Activated T-helper 17 cell treated with anti-CD3 and anti-CD28 coated beads, Interleukin-2, amount 50 U/mL, for 72 hours (primary cell): Measurements from ENCODE around the gene PRKCH. TPM values are rescaled to one million over a fixed set of nuclear protein-coding genes. Genes with fewer than 3 reads are reported as not detected.
"Not testable (repeated sequence)": the region's sequence is repeated elsewhere in the genome, so short reads cannot be mapped to it uniquely, and the experiment has no call there.

Source experiments
- ATAC-seq: fragments of 150-1000 bp; cut with Tn5 transposase; replicated peaks from 2 replicates; pipeline ENCODE4 v1.10.0; 2021; ENCODE audit warnings: mild to moderate bottlenecking, moderate library complexity
- H3K27ac Mint-ChIP-seq: one replicate; pipeline ENCODE4 v1.8.0; 2022; ENCODE audit warnings: mixed read lengths
- H3K27me3 Mint-ChIP-seq: one replicate; pipeline ENCODE4 v1.8.0; 2022; ENCODE audit warnings: mixed read lengths
- H3K36me3 Mint-ChIP-seq: one replicate; pipeline ENCODE4 v1.8.0; 2022; ENCODE audit warnings: low read depth, mild to moderate bottlenecking, mixed read lengths
- H3K4me1 Mint-ChIP-seq: one replicate; pipeline ENCODE4 v1.8.0; 2022; ENCODE audit warnings: mixed read lengths
- H3K4me3 Mint-ChIP-seq: one replicate; pipeline ENCODE4 v1.8.0; 2022; ENCODE audit warnings: mild to moderate bottlenecking, mixed read lengths
- H3K9me3 Mint-ChIP-seq: one replicate; pipeline ENCODE4 v1.8.0; 2022; ENCODE audit warnings: mixed read lengths
- total RNA-seq, 2 donors: library from RNA; stranded (reverse); gene quantifications; one replicate each; pipeline ENCODE4 v1.2.3, GENCODE V29; 2022

PRKCH gene
- total RNA-seq, 2 donors from 2014 or later = 127 to 148 TPM

DNA sequence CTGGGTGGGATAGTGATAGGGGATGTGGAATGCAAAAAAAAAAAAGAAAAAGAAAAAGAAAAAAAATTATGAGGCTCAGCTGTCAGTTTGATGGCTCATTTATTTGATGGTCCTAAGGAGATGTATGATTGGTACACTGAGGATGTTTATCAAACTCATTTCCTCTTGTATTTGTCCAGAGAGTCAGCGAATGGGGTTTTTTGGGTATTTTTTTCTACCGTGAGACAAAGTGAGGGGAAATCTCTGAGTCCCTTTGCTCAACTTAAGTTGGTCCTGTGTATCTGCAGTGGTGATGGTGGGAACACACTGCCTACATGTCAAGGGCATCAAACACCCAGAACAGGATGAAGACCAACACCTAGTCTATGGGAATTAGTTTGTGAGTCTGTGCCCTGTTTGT, 197.0 kb downstream of the PRKCH start:
- Mint-ChIP-seq H3K36me3 (peaks cover 98% of the 10 kb centered on the region), H3K9me3 (no peaks in the 10 kb centered on the region), H3K4me3 (peak overlapping the region; percentile 68), H3K27me3 (no peaks in the 10 kb centered on the region), H3K27ac (peak overlapping the region; percentile 82), H3K4me1 (peaks cover 51% of the 10 kb centered on the region)
- ATAC-seq = peak; percentile 78

DNA sequence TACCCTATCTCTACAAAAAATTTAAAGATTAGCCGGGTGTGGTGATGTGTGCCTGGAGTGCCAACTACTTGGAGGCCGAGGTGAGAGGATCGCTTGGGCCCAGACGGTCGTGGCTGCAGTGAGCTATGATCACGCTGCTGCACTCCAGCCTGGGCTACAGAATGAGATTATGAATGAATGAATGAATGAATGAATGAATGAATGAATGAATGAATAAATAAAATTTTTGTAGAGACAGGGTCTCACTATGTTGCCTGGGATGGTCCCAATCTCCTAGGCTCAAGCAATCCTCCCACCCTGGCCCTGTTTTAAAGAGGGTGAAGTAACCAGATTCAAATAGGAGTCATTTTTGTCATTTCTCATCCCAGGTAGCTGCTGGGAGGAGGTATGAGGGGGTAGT, 197.7 kb downstream of the PRKCH start:
- Mint-ChIP-seq H3K9me3 (no peaks in the 10 kb centered on the region), H3K27me3 (no peaks in the 10 kb centered on the region), H3K36me3 (peaks cover 95% of the 10 kb centered on the region), H3K4me3 (peak overlapping the region; percentile 68), H3K4me1 (peaks cover 58% of the 10 kb centered on the region), H3K27ac (peak overlapping the region; percentile 82)
- ATAC-seq = no peak

DNA sequence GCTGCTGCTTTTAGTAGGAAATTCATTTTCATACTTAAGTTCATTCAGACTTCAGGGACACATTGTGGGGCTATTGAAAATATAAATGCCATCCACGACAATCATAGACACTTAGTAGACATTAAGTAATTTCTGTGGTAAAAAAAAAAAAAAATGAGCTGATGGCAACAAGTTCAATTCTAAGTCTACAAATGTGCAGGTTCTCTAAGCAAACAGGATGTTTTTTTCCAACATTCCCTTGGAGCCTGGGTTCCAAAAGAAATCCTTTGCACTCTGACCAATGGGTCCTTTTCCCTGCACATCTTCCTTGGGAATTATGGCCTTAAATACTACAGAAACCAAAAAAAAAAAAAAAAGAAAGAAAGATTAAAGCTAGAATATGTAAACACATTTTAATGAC, 198.4 kb downstream of the PRKCH start:
- Mint-ChIP-seq H3K9me3 (no peaks in the 10 kb centered on the region), H3K27me3 (no peaks in the 10 kb centered on the region), H3K27ac (peak overlapping the region; percentile 82), H3K4me1 (peaks cover 60% of the 10 kb centered on the region), H3K4me3 (peak overlapping the region; percentile 68), H3K36me3 (peaks cover 94% of the 10 kb centered on the region)
- ATAC-seq = no peak

DNA sequence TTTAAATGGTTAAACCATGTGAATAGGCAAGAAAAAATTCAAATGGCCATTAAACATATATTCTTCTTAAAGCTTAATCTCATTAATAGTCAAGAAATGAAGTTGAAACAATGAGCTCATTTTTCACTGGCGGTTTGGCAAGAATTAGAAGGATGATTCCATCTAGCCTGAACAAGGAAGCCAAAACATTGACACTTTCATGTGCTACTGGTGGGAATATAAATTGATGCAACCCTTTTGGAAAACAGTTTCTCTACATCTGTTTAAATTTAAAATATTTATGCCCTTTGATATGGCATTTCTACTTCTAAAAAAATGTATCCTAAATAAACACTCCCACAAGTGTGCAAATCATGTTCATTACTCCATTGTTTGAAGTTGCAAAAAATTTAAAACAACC, 199.2 kb downstream of the PRKCH start:
- peaks cover 94% of the 10 kb centered on the region for H3K36me3 Mint-ChIP-seq
- no peak for ATAC-seq
- peak overlapping the region; percentile 82 for H3K27ac Mint-ChIP-seq
- H3K4me3 Mint-ChIP-seq = peak overlapping the region; percentile 68
- H3K9me3 Mint-ChIP-seq = no peaks in the 10 kb centered on the region
- H3K4me1 Mint-ChIP-seq = peaks cover 65% of the 10 kb centered on the region
- H3K27me3 Mint-ChIP-seq = no peaks in the 10 kb centered on the region

- Mint-ChIP-seq H3K4me3 (peak overlapping the region; percentile 86), H3K9me3 (no peaks in the 10 kb centered on the region), H3K27ac (peak overlapping the region; percentile 19), H3K36me3 (peaks cover 94% of the 10 kb centered on the region), H3K27me3 (no peaks in the 10 kb centered on the region), H3K4me1 (peaks cover 62% of the 10 kb centered on the region)
- ATAC-seq = no peak
These were observed 200.4 kb downstream of the PRKCH start for GRCh38 chr14:61521773-61522172.

DNA sequence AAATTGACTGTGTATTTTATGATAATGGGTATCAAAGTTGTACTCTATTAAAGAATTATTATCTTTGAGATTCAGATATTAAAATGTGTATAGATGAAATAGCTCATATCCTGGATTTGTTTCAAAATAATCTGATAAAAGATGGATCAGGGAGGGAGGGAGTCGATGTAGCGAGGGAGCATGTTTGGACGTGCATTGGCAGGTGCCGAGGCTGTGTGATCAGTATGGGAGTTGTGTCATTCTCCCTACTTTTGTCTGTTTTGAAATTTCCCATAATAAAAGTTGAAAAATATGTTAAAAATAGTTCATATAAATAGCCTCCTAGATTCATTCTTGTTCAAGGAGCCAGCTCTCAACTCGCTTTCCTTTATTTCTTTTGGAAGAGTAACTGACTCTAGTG, 202.4 kb downstream of the PRKCH start:
- no peaks in the 10 kb centered on the region for H3K27me3 Mint-ChIP-seq
- H3K36me3 Mint-ChIP-seq = peaks cover 95% of the 10 kb centered on the region
- H3K9me3 Mint-ChIP-seq = no peaks in the 10 kb centered on the region
- peak overlapping the region; percentile 92 for H3K27ac Mint-ChIP-seq
- peak overlapping the region; percentile 86 for H3K4me3 Mint-ChIP-seq
- peaks cover 64% of the 10 kb centered on the region for H3K4me1 Mint-ChIP-seq
- ATAC-seq = no peak

DNA sequence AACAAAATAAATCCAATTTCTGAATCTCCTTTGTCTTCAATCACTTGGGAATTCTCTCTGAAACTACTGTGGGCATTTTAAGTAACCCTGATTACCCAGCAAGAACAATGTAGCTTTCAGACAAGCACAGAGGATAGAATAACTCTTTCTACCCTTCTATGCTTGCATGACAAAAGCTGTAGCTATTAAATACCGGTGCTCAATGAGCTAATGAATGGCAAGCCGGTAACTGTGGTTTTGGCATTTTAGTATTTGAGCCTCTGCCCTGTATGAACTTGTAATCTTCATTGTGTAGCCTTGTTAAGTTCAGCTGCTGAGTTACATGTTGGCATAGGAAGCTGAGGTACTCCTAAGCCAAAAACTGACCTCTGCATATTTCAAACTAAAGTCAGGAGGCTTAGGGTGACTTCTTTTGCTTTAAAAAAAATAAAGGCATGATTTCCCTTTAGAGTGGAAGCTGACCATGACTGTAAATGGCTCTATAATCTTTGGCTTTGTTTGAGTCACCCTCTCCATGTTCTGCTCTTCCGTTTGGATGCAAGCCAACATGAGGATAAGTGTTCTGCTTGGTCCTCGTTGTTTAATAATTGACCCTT, 202.9 kb downstream of the PRKCH start:
- peaks cover 68% of the 10 kb centered on the region for H3K4me1 Mint-ChIP-seq
- peak overlapping the region; percentile 86 for H3K4me3 Mint-ChIP-seq
- peaks cover 95% of the 10 kb centered on the region for H3K36me3 Mint-ChIP-seq
- H3K27ac Mint-ChIP-seq = peak overlapping the region; percentile 92
- H3K9me3 Mint-ChIP-seq = no peaks in the 10 kb centered on the region
- H3K27me3 Mint-ChIP-seq = no peaks in the 10 kb centered on the region
- no peak for ATAC-seq

DNA sequence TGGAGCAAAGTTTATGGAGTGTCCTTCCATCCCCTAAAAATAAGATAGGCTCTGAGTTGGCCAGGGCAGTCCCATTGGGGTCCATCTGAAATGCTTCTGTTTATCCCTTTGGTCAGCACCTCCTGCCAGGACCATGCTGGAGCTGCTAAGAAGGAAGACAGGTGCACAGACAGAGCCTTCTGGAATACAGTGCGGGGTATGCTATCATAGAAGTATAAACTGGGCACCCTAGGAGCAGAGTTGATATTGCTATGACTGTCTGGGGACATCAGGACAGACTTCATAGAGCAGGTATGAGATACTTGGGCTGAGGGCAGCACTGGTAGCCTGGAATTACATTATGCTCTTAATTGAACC, 203.5 kb downstream of the PRKCH start:
- Mint-ChIP-seq H3K27me3 (no peaks in the 10 kb centered on the region), H3K27ac (peak overlapping the region; percentile 92), H3K36me3 (peaks cover 93% of the 10 kb centered on the region), H3K9me3 (no peaks in the 10 kb centered on the region), H3K4me3 (peak overlapping the region; percentile 86), H3K4me1 (peaks cover 68% of the 10 kb centered on the region)
- no peak for ATAC-seq

GRCh38 chr14:61525293-61526011, 204.1 kb downstream of the PRKCH start:
- Mint-ChIP-seq H3K27me3 (no peaks in the 10 kb centered on the region), H3K36me3 (peaks cover 93% of the 10 kb centered on the region)
- ATAC-seq = peak; percentile 82

GRCh38 chr14:61526405-61527312, 205.3 kb downstream of the PRKCH start:
- H3K4me3 Mint-ChIP-seq = peak overlapping the region; percentile 86

More at GRCh38 chr14:61525293-61526011, 204.1 kb downstream of the PRKCH start:
- H3K4me3 Mint-ChIP-seq = peak overlapping the region; percentile 86
- H3K4me1 Mint-ChIP-seq = peaks cover 73% of the 10 kb centered on the region
- no peaks in the 10 kb centered on the region for H3K9me3 Mint-ChIP-seq
- H3K27ac Mint-ChIP-seq = peak overlapping the region; percentile 92

DNA sequence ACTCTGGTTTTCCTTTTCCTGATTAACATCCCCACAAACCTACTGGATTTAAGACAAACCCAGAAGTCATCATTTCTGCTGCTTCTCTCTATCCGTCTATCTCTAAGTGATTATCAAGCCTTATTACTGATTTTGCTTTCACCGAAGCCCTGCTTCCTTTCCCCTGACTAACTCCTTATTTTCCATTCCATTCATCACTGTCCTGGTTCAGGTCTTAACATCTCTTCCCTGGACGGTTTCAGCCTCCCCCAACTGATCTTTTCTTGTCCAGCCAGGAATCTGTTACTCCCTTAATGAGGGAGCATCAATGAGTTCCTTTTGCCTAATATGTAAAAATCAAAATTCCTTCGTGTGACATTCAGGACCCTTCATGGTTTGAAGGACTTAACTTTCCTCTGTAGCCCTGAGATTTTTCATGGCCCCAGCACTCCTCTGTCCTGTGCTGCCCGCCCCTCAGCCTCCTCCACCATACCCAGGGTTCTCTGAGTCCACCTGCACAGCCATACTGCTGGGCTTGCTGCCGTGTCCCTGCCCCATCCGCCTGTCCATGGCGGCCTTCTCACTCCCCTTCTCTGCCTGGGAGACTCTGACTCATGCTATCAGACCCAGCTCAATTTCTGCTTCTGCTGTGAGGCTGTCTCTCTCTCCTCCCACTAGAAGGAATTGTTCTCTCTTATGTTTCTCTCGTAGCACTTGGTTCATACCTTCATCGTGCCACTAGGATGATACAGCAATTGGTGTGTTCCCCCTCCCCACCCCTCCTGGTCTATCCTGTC, 206.1 kb downstream of the PRKCH start:
- H3K4me3 Mint-ChIP-seq = peak overlapping the region; percentile 86
- H3K36me3 Mint-ChIP-seq = peaks cover 93% of the 10 kb centered on the region
- H3K4me1 Mint-ChIP-seq = peaks cover 74% of the 10 kb centered on the region

More at GRCh38 chr14:61526405-61527312, 205.3 kb downstream of the PRKCH start:
- H3K4me1 Mint-ChIP-seq = peaks cover 83% of the 10 kb centered on the region
- H3K9me3 Mint-ChIP-seq = no peaks in the 10 kb centered on the region
- H3K27ac Mint-ChIP-seq = peak overlapping the region; percentile 92
- ATAC-seq = no peak
- peaks cover 93% of the 10 kb centered on the region for H3K36me3 Mint-ChIP-seq
- no peaks in the 10 kb centered on the region for H3K27me3 Mint-ChIP-seq

GRCh38 chr14:61528591-61529021, 207.2 kb downstream of the PRKCH start:
- H3K4me1 Mint-ChIP-seq = peaks cover 77% of the 10 kb centered on the region
- peak overlapping the region; percentile 92 for H3K27ac Mint-ChIP-seq
- peaks cover 97% of the 10 kb centered on the region for H3K36me3 Mint-ChIP-seq
- H3K27me3 Mint-ChIP-seq = no peaks in the 10 kb centered on the region
- no peaks in the 10 kb centered on the region for H3K9me3 Mint-ChIP-seq
- peak overlapping the region; percentile 86 for H3K4me3 Mint-ChIP-seq
- ATAC-seq = peak; percentile 63

More for the DNA sequence above, 206.1 kb downstream of the PRKCH start:
- Mint-ChIP-seq H3K9me3 (no peaks in the 10 kb centered on the region), H3K27ac (peak overlapping the region; percentile 92), H3K27me3 (no peaks in the 10 kb centered on the region)
- peak; percentile 3 for ATAC-seq

DNA sequence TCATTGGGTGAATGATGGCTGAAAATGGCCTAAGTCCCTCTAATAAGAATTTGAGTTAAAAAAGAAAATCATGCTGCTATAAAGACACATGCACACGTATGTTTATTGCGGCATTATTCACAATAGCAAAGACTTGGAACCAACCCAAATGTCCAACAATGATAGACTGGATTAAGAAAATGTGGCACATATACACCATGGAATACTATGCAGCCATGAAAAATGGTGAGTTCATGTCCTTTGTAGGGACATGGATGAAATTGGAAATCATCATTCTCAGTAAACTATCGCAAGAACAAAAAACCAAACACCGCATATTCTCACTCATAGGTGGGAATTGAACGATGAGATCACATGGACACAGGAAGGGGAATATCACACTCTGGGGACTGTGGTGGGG, 208.0 kb downstream of the PRKCH start:
- Mint-ChIP-seq H3K4me3 (peak overlapping the region; percentile 86), H3K36me3 (peaks cover 98% of the 10 kb centered on the region), H3K4me1 (peaks cover 77% of the 10 kb centered on the region), H3K27ac (peak overlapping the region; percentile 92)
- H3K27me3 Mint-ChIP-seq, H3K9me3 Mint-ChIP-seq, ATAC-seq: not testable (repeated sequence)

DNA sequence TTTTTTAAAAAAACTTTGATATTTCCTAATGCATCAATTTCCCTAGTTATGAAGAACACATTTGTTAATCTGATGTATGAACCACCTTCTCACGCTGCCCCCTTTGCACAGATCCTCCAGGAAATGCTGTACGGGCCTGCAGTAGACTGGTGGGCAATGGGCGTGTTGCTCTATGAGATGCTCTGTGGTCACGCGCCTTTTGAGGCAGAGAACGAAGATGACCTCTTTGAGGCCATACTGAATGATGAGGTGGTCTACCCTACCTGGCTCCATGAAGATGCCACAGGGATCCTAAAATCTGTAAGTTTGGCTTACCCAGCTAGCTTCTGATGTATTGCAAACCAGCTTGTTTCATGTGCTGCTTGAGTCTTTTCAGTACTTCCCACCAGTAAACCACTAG, 208.9 kb downstream of the PRKCH start:
- H3K9me3 Mint-ChIP-seq = peaks cover 3% of the 10 kb centered on the region
- peak overlapping the region; percentile 58 for H3K27ac Mint-ChIP-seq
- ATAC-seq = no peak

More for the DNA sequence above, 208.9 kb downstream of the PRKCH start:
- Mint-ChIP-seq H3K36me3 (peaks cover 98% of the 10 kb centered on the region), H3K4me3 (peak overlapping the region; percentile 64), H3K4me1 (peaks cover 73% of the 10 kb centered on the region), H3K27me3 (no peaks in the 10 kb centered on the region)
